Iris pigment epithelial cell (primary cell): ENCODE measurements around the gene CFAP99.
A peak's percentile ranks its signal among the peaks of the same experiment; 100 is the strongest.
"Not testable (repeated sequence)": the region's sequence is repeated elsewhere in the genome, so short reads cannot be mapped to it uniquely, and the experiment has no call there.

Source experiments
- DNase-seq: peaks from one replicate; pipeline ENCODE4 v3.0.0-alpha.2; 2011; ENCODE audit warnings: low read depth

The CFAP99 gene

GRCh38 chr4:2418650-2419571, at the start of gene CFAP99:
Gene CFAP99 (plus strand): TSS chr4:2418955.
- peak; percentile 93 for DNase-seq

GRCh38 chr4:2370597-2371320, 48.0 kb upstream of the CFAP99 start:
- no peak for DNase-seq

DNA sequence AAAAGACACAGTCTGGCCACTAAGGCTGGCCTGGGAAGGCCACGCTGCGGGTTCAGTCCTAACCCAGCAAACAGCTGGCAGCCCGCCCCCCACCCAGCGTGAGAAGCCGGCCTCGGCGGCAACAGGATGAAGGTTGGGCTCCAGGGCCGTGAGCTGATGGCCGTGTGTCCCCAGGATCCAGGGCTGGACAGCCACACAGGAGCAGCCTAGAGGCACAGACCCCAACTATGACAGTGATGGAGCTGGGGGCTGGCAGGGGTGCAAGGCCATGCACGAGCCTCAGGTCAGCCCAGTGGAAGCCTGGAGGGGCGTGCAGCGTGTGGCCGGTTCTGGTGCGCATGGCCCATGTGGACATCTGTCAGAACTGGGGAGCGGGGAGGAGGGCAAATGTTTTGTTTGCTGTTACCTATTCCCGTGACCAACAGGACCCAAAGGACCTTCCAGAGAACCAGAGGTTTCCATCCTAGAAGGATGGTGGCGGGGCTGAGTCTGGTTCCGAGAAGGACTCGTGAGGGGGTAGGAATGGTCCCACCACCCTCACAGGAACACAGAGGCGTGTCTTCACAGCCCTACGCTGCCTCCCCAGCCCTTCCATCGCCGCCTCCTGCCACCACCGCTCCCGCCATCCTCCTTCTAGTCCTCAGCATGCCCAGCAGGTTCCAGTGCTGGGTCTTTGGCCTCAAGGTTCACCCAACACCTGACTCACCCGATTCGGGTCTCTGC, 46.8 kb upstream of the CFAP99 start:
- no peak for DNase-seq

- DNase-seq = no peak
Measured at GRCh38 chr4:2372488-2373030, 46.2 kb upstream of the CFAP99 start.

DNA sequence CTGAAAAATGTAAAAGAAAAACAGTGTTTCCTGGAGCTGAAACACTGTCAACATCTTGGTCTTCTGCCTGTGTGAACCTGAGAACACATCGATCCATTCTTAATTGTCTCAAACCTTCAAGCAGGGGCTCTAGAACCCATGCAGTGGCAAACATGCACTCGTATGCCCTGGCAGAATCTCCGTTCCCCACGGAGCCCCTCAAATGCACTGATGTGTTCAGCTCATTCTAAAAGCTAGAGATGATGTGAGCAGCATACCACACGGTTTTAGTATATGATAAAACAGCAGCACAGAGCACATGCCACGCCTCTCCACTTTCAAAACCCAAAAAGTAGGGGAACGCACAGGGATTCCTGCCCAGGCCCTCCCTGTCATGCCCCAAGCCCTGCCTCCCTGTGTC, 45.2 kb upstream of the CFAP99 start:
- DNase-seq = no peak

DNA sequence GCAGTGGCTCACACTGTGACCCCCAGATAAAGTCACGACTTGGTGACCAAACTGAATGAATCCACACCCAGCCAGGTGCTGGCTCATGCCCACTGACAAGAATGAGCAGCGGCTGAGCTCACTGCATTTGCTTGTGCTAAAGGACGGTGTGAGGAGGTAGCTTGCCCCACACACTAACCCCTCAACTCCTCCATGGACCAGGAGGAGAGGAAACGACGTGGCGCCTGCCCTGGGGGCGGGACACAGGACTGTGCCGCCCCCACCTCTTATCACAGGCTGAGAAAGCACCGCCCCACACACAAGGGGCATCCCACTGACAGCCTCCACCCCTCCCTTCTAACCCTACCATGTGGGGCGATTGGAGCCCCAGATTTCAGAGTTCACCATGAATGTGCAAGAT, 43.3 kb upstream of the CFAP99 start:
- DNase-seq = no peak

DNA sequence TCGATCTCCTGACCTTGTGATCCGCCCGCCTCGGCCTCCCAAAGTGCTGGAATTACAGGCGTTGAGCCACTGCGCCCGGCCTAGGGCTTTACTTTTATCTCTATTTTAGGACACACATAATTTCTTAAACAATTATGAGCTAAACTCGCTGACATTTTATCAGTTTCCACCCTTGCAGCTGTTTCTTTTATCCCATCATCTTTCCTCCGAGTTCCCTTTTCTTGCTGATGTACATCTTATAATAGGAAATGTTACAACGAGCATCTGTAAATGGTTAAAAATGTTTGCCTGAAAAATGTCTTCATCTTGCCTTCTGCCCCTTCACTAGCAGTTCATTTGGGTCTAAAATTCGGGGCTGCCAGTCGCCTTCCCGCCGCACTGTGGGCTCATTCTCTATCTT, 41.5 kb upstream of the CFAP99 start:
- no peak for DNase-seq

DNA sequence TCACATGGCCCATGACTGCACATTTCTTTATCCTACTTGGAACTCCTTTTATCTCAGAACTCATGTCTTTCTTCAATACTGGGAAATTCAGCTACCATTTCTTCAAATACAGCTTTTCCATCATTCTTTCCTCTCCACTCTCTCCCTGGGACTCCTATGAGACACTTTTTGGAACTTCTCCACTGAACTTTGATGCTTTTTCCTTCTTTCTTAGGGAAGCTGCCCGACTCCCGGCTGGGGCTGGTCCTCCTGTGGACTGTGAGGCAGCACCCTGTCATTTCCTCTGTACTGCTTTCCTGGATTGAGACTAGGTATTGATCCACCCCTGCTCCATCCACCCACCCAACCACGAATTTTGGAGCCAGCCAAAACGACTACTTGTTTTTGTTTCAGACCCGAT, 40.4 kb upstream of the CFAP99 start:
- no peak for DNase-seq

DNA sequence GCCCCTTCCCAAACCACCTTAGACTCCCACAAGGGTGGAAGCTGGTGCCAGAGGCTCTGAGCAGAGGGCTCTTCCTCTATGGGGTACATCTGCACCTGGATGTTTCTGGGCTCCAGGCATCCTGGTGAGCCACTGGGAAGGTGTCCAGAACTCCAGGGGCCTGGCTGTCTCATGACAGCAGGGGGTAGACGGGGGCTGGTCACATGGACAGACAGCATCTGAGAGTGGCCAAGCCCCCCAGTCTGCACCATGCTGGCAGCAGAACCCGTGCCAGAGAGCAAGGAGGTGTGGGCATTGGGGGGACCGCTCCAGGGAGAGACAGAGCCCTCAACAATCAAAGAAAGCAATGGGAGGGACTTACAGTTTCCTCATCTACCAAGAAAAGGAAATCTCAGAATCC, 39.9 kb upstream of the CFAP99 start:
- DNase-seq = no peak

DNA sequence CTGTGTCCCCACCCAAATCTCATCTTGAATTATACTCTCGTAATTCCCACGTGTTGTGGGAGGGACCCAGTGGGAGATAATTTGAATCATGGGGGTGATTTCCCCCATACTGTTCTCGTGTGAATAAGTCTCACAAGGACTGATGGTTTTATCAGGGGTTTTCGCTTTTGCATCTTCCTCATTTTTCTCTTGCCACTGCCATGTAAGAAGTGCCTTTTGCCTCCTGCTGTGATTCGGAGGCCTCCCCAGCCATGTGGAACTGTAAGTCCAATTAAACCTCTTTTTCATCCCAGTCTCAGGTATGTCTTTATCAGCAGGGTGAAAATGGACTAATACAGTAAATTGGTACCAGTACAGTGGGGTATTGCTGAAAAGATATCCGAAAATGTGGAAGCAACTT, 38.2 kb upstream of the CFAP99 start:
- not testable (repeated sequence) for DNase-seq

- not testable (repeated sequence) for DNase-seq
Measured at GRCh38 chr4:2382769-2383202, 36.0 kb upstream of the CFAP99 start.

GRCh38 chr4:2383220-2383631, 35.5 kb upstream of the CFAP99 start:
- not testable (repeated sequence) for DNase-seq

GRCh38 chr4:2383760-2384159, 35.0 kb upstream of the CFAP99 start:
- no peak for DNase-seq

DNA sequence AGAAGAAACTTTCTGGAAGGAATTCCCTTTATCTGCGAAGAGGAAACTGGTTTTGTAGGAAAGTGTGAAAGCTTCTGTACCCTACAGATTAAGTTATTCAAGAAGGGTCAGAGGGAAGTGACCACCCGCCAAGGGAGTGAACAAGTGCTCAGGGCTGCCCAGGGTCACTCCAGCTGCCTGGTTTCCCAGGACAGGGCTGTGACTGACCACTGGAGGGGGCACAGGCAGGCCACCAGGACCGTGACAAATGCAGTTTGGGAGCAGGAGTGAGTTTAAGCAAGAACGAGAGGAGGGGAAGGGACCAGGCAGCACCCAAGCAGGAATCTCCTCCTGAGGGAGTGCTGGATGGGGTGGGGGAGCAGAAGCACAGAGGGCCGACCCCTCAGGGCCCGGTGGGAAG, 34.5 kb upstream of the CFAP99 start:
- DNase-seq = no peak

GRCh38 chr4:2385516-2385915, 33.2 kb upstream of the CFAP99 start:
- no peak for DNase-seq

DNA sequence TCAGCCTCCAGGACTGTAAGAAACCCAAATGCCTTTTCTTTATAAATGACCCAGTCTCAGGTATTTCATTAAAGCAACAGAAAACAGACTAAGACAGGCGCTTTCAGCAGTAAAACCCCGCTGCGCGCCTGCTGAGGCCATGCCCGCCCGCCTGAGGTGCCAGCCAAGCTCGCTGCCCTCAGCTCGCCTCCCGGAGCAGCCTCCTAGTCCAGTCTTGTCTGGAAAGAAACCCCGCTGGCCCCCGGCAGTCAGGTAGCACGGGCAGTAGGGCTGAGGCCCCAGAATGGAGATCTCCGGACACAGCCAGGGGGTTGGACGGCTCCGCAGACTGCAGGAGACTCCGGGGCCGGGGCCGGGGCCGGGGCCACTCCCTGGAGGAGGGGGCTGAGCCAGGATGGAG, 32.0 kb upstream of the CFAP99 start:
- DNase-seq = no peak

DNA sequence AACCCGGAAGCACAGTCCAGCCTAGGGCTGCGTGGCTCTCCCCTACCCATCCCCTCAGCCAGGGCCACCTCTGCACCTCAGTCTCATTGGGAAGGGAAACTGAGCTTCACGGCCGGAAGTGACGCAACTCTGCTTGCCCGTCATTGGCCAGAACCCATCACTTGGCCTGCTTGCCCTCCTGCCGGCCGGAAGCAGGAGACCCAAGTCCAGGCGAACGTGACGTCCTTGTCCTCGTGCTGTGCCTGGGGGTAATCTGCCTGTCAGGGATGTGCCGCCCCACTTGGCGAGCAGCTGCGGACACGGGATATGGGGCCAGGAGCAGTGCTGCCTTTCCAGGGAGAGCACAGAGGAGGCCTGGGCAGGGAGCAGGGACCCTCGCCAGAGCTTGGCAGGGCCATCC, 31.5 kb upstream of the CFAP99 start:
- DNase-seq = no peak

GRCh38 chr4:2387829-2388228, 30.9 kb upstream of the CFAP99 start:
- no peak for DNase-seq

DNA sequence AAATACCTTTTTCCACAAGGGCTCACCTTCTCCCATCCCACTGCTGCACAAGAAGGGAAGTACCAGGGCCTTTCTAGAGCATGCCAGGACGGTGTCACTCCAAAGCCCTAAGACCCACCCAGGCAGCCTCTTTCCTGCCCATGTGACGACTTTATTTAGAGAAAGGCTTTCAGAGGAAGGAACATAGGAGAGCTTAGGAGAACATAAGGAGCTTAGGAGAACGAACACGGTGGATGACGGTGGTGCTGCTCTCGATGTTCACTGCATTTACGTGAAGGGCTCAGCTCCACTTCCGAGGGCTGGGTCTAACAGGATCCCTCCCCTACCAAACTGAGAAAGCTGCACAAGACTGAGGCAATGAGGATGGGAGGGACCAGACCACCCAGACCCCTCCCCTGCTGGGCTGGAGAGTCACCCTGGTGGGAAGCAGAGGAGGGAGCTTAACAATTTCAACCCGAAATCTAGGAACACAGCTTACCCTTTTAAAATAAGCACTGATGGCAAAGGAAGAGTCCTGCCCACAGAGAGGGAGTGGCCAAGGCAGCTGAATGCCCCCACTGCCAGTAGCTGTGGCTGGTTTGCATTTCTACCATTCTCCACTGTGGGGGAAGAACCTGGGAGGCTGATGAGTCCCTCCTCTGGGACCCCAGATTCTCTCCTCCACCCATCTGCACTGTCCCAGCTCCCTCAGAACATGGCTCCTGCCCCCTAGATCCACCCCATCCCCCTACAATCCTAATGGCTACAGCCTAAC, 30.1 kb upstream of the CFAP99 start:
- DNase-seq = peak; percentile 30

GRCh38 chr4:2389691-2390090, 29.1 kb upstream of the CFAP99 start:
- DNase-seq = no peak

GRCh38 chr4:2390146-2390545, 28.6 kb upstream of the CFAP99 start:
- no peak for DNase-seq
